HG03039 (cell line): Measurements from ENCODE around the gene NHSL2.

Experiments
- ATAC-seq: cut with Tn5 transposase; IDR thresholded peaks from one replicate; pipeline ENCODE4 v1.9.1; 2021; ENCODE audit warnings: mild to moderate bottlenecking, moderate library complexity; ENCODE audit not compliant: unreplicated experiment

The NHSL2 gene

GRCh38 chrX:72016881-72017783, 106.5 kb downstream of the NHSL2 start:
- no peak for ATAC-seq

DNA sequence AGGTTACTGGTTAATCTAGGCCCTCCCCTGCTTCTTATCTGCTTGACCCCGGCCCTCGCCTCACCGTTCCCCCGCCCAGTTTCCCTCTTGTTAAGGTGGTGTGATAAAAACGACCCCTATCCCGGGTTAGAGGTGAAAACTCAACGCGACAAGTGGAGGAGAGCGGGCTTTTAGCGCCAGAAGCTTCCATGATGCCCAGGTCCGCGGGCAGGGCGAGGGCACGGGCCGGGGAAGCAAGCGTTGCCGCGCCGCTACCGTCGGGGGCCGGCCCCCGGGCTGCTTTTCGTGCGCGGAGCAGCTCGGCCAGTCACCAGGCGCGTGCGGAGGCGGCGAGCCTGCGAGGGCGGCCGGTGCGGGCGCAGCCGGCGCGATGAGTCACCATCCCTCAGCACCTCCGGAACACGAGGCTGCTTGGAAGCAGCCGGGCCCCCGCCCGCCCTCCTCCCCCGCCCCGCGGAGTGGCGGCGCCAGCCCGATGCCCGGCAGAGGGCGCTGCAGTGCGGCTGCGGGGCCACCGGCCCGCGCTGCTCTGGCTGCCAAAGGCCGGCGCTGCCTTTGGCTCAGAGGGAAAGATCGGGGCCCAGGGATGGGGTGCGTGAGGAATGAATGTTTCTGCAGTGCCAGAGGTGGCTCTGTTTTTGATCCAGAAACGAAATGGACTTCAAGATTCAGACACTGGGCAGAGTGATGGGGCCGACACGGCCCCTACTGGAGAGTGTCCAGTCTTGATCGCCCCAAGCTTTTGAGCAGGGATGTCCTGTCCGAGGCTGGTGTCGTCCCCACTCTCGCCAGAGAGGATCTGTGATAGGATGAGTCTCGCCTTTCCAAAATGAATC, 107.8 kb downstream of the NHSL2 start:
- ATAC-seq, result peak; percentile 63

DNA sequence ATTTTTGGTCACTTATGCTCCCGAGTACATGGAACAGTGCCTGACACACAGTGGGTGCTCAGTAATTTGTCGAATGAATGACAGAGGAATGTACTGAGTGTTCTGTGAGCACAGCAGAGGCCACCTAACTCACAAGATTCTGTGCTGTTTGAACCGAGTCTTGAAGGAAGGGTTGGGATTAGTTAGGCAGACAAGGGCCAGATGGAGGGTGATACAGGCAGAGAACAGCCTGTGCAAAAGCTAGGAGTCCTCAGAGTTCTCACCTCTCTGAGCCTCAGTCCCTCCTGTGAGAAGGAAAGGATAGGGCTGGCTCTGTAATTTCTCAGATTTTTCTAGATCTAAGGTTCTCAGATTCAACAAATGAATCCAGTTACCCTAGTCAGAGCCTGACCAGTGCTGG, 108.8 kb downstream of the NHSL2 start:
- no peak for ATAC-seq

DNA sequence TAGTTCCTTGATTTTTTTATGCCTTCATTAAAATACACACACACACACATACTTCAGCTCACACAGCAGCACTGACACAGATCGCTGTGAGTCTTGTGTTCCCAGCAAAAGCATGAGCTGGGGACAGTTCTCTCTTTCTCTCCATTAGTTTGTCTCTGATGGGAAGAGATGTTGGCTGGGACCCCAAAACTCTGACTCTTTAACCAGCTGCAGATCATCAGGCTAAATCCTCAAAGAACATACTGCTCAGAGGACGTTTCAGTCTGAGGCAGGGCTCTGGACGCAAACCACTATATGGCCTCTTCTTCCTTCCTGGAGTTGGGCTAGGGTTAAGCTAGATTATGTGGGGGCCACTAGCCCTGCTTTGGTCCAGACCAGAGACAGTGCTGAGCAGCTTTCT, 109.6 kb downstream of the NHSL2 start:
- no peak for ATAC-seq

- no peak for ATAC-seq
These were observed 110.1 kb downstream of the NHSL2 start for GRCh38 chrX:72020788-72021187.

DNA sequence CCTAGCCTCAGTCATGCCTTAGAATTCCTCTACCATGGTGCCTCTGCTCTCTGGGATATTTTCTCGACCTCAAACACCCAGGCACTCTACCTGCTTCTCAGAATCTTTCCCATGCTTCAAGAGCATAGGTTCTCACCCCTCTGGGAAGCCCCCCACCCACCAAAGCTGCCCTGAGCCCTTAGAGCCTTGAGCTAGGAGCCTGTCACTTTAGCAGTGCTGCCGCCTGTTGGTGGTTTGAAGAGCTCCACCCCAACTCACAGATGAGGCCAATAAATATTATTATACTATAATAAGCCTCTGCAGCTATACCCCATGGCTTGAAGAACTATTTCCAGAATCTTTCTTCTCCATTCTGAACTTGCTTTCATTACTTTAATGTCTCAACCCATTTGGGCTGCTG, 111.3 kb downstream of the NHSL2 start:
- no peak for ATAC-seq

DNA sequence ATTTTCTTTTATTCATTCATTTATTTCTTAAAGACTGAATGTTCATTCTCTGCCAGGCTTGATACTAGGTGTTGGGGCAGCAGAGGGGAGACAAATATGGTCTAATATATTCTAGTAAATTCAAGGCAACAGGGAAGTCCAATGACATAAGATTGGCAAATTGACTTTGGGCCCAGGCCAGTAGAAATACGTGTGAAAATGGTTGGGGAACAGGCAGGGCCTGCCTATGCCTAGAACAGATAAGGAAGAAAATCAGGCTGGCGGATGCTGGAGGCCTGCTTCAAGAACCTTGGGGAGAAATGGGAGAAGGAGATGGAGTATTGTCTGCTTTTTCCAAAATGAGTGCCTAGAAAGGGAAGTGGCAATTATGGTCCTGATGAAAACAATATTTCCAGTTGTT, 112.4 kb downstream of the NHSL2 start:
- no peak for ATAC-seq

- ATAC-seq, result no peak
These were observed 114.7 kb downstream of the NHSL2 start for GRCh38 chrX:72025236-72025770.

- ATAC-seq, result no peak
These were observed 115.8 kb downstream of the NHSL2 start for GRCh38 chrX:72026341-72027023.

DNA sequence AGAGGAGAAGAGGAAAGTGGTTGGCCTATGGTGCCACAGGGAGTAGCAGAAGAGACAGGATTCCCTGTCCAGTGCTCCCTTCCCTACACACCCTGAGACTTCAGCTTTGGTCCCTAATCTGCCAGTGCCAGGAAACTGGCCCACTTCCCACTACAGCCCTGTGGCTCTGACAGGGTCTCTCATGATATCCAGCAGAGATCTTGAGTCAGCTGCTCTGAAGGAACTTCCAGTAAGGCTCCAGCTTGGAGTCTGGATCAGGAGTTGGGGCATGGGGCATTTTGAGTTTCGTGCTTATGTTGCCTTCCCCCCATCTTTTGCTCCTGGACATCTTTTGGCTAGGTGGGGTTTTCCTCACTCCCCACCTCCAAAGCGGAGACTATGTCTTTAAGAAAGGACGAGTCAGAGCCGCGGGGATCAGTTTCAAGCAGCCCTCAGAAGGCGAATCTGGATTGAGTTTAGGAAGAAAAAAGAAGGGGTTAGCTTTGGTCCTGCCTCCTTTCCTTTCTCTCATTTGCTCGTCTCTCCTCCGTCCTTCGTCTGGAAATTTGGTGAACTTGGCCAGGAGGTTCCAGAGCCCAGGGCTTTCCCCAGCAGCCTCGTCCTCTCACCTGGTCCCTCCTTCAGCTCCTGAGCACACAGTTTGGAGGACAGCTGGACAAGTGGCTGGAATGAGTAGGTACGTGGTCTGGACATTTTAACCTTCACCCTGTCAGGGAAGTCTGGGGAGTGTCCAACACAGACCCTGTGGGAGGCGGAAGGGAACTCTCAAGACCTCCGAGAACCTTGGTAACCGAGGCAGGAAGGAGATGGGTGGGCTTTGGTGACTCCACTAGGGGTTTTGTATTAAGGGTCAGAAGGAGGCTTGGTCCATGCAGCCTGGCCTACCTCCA, 116.6 kb downstream of the NHSL2 start:
- no peak for ATAC-seq

- no peak for ATAC-seq
These were observed 117.3 kb downstream of the NHSL2 start for GRCh38 chrX:72027914-72028307.

GRCh38 chrX:72028701-72029470, 118.2 kb downstream of the NHSL2 start:
- no peak for ATAC-seq

DNA sequence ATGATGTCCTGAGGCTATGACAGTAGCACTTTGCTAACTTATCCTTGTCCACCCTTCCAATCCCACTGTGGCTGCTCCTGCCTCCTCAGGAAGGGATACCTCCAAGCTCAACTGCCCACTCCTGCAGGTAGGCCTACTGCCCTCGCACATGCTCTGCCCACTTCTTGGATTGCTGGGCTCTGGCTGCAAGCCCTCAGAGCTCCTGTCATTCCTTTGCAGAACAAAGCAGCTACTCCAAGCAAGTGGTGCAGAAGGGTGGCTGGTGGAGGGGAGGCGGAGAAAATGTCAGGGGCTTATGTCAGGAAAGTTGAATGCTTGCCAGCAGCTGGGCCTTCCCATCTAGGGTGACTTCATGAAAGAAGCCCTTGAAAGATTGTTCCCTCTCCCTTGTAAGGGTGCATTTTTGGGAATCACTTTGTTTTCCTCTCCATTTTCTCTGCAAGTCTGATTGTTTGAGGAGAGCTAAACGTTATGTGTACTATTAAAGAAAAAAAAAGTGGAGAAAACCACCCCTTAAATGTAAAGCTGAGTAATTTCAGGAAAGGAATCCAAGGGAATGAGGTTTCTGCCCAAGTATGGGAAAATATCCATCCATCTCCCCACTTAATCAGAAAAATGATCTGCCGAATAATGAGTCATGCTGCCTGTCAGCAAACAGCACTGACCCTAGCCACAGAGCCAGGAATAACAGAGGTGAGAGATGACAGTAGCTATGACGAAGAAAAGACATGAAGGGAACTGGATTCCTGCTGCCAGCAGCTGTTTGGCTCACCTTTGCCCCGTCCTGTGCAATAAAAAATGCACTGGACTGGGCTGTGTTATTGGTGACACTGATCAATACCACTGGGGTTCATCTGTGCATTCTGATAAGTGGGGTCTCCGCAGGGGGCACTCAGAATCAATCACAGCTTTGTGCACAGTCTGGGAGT, 119.1 kb downstream of the NHSL2 start:
- no peak for ATAC-seq

DNA sequence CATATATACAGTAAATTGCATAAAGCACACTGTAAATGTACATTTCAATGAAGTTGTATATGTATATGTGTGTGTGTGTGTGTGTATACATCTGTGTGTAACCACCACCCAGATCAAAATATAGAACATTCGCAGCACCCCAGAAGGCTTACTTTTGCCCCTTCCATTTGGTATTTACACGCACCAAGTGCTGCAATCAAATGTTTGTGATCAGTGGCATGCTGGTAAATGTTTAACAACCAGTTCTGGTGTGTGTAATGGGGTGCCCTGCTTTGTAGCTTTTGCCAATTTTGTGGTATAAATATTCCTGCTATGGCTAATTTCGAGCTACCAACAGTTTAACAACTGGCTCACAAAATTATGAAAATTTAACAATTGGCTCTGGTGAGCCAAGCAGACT, 119.8 kb downstream of the NHSL2 start:
- no peak for ATAC-seq

- no peak for ATAC-seq
These were observed 120.5 kb downstream of the NHSL2 start for GRCh38 chrX:72031118-72031517.

GRCh38 chrX:72031634-72032033, 121.0 kb downstream of the NHSL2 start:
- ATAC-seq, result no peak

DNA sequence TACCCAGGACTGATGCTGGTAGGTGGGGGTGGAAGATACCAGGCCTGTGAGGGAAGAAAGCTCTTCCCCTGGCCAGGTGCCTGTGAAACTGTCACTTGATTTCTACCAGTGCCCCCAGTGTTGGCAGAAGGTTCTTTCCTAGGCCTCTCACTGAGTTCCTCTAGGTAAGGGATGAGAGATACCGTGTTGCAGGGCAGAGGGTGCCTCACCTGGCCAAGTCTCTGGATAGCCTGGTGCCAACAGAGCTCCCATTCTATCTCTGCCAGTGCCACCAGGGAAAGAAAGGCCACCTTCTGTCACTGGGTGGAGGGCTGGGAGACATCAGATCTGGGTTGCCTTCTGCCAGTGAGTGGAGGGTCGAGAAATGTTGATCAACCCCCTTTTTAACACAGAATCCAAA, 127.0 kb downstream of the NHSL2 start:
- ATAC-seq, result no peak

- no peak for ATAC-seq
These were observed 127.4 kb downstream of the NHSL2 start for GRCh38 chrX:72038016-72038415.
